B cell (primary cell): ENCODE data around the gene USP9X. TPM values are rescaled to one million over a fixed set of nuclear protein-coding genes. Genes with fewer than 3 reads are reported as not detected.
"Not testable (repeated sequence)": the region's sequence is repeated elsewhere in the genome, so short reads cannot be mapped to it uniquely, and the experiment has no call there.

Experiments used
- ATAC-seq: fragments of 200-7000 bp; cut with Tn5 transposase; one replicate; pipeline ENCODE4 v1.10.0; 2021; ENCODE audit warnings: low read depth, mild to moderate bottlenecking, moderate number of reproducible peaks, moderate library complexity
- CTCF ChIA-PET: fragments of 350-600 bp; sonication (Branson Sonifier 250); formaldehyde crosslinking; loops from one replicate; lab custom pipeline; 2021; ENCODE audit warnings: antibody characterized with exemption, inconsistent platforms; lab: Charles Lee
- POLR2A ChIA-PET: fragments of 350-600 bp; sonication (Branson Sonifier 250); formaldehyde crosslinking; loops from one replicate; lab custom pipeline; 2021; ENCODE audit warnings: antibody characterized with exemption; lab: Charles Lee
- DNase-seq: peaks from one replicate; pipeline ENCODE4 v3.0.0; 2013
- H2AFZ ChIP-seq: 2 replicates; pipeline ENCODE4 v1.6.1; 2012; ENCODE audit warnings: mild to moderate bottlenecking, low read depth, low read length; ENCODE audit not compliant: insufficient read depth, poor library complexity, severe bottlenecking
- H3K27ac ChIP-seq, 2 donors: 1 replicate in 1 of 2; 2 replicates in 1 of 2; pipeline ENCODE4 v1.5.1; 2012 to 2013; ENCODE audit warnings: low read length in 2 of 2, mild to moderate bottlenecking in 2 of 2, moderate library complexity in 1 of 2
- H3K27me3 ChIP-seq, 4 experiments: fragments of 200-600 bp in 1 of 4; sonication (generic) in 1 of 4; replicated peaks in 1 of 4; 1 replicate in 2 of 4; 2 replicates in 2 of 4; pipeline versions ENCODE4 v1.6.1 to v1.7.0; 2013 to 2016; ENCODE audit warnings: low read length in 3 of 4, mild to moderate bottlenecking in 2 of 4, mixed read lengths in 1 of 4, moderate library complexity in 1 of 4; ENCODE audit not compliant: insufficient read depth in 4 of 4, control insufficient read depth in 3 of 4; ENCODE audit errors: control extremely low read depth in 1 of 4
- H3K36me3 ChIP-seq, 2 experiments: replicated peaks in 1 of 2; 1 replicate in 1 of 2; 2 replicates in 1 of 2; pipeline versions ENCODE4 v1.6.1 to v1.7.1; 2013; ENCODE audit warnings: low read length in 1 of 2; ENCODE audit not compliant: insufficient read depth in 2 of 2, control insufficient read depth in 1 of 2; ENCODE audit errors: control extremely low read depth in 1 of 2, extremely low read depth in 1 of 2
- H3K4me1 ChIP-seq, 2 donors: fragments of 200-600 bp in 1 of 2; sonication (generic) in 1 of 2; 1 replicate in 1 of 2; 2 replicates in 1 of 2; pipeline versions ENCODE4 v1.5.1 to v1.6.1; 2013 to 2017; ENCODE audit warnings: low read length in 2 of 2; ENCODE audit not compliant: control insufficient read depth in 2 of 2, insufficient read depth in 2 of 2
- H3K4me2 ChIP-seq: replicated peaks from 2 replicates; pipeline ENCODE3; 2012; ENCODE audit warnings: mild to moderate bottlenecking, low read depth, low read length; ENCODE audit not compliant: poor library complexity, severe bottlenecking
- H3K4me3 ChIP-seq, 5 experiments: fragments of 200-600 bp in 1 of 5; sonication (generic) in 1 of 5; 1 replicate in 3 of 5; 2 replicates in 2 of 5; pipeline versions ENCODE4 v1.5.1 to v1.7.0; 2011 to 2016; ENCODE audit warnings: low read length in 4 of 5, mild to moderate bottlenecking in 4 of 5, low read depth in 2 of 5, control low read depth in 1 of 5, moderate library complexity in 1 of 5; ENCODE audit not compliant: insufficient read depth in 1 of 5; ENCODE audit errors: control extremely low read depth in 1 of 5, extremely low read depth in 1 of 5
- H3K79me2 ChIP-seq: fragments of 200-600 bp; sonication (generic); one replicate; pipeline ENCODE4 v1.6.0; 2016; ENCODE audit warnings: low read length; ENCODE audit not compliant: control insufficient read depth, insufficient read depth
- H3K9ac ChIP-seq: fragments of 200-600 bp; sonication (generic); 2 replicates; pipeline ENCODE4 v1.6.1; 2017; ENCODE audit warnings: mild to moderate bottlenecking, low read length, moderate library complexity
- H3K9me3 ChIP-seq, 3 donors: one replicate each; pipeline versions ENCODE4 v1.6.1 to v1.7.1; 2013; ENCODE audit warnings: low read length in 2 of 3; ENCODE audit not compliant: control insufficient read depth in 2 of 3, insufficient read depth in 1 of 3; ENCODE audit errors: control extremely low read depth in 1 of 3
- H4K20me1 ChIP-seq: 2 replicates; pipeline ENCODE4 v1.6.0; 2012; ENCODE audit warnings: mild to moderate bottlenecking, low read length; ENCODE audit not compliant: insufficient read depth, control insufficient read depth, poor library complexity, severe bottlenecking
- H3K27ac Mint-ChIP-seq: one replicate; pipeline ENCODE4 v1.8.0; 2021; ENCODE audit warnings: mixed read lengths
- H3K27me3 Mint-ChIP-seq: one replicate; pipeline ENCODE4 v1.8.0; 2021; ENCODE audit warnings: mixed read lengths
- H3K4me1 Mint-ChIP-seq: one replicate; pipeline ENCODE4 v1.8.0; 2021; ENCODE audit warnings: mixed read lengths
- H3K4me3 Mint-ChIP-seq: one replicate; pipeline ENCODE4 v1.8.0; 2021; ENCODE audit warnings: mixed read lengths
- H3K9me3 Mint-ChIP-seq: one replicate; pipeline ENCODE4 v1.8.0; 2022; ENCODE audit warnings: mixed read lengths; ENCODE audit not compliant: insufficient read depth
- EZH2 ChIP-seq: IDR thresholded peaks from 2 replicates; pipeline ENCODE4 v1.6.1; 2012; ENCODE audit warnings: borderline replicate concordance, low read depth, mild to moderate bottlenecking, moderate library complexity, low read length; ENCODE audit not compliant: insufficient read depth, poor library complexity, severe bottlenecking
- WGBS: methylation state at CpG from one replicate; pipeline ENCODE4 v1.1.5; 2013; ENCODE audit warnings: missing lambda C conversion rate; ENCODE audit not compliant: insufficient coverage; 5-methylcytosine and 5-hydroxymethylcytosine counted together
- intact Hi-C: fragments of 100-400 bp; cut with micrococcal nuclease; formaldehyde crosslinking; loops from one replicate; pipeline ENCODE4 v1.10.0; 2022
- polyA plus RNA-seq: library from polyadenylated mRNA; depleted of rRNA; stranded (reverse); fragments of >200 nt; gene quantifications from 2 replicates; pipeline ENCODE4 v1.2.3, GENCODE V29; 2012
- total RNA-seq, 2 donors: library from RNA; stranded (reverse); fragments of 120-200 nt in 1 of 2; gene quantifications; 1 replicate in 1 of 2; 2 replicates in 1 of 2; pipeline versions ENCODE4 v1.2.3 to v1.2.4, GENCODE V29; 2013 to 2022
- TF ChIP-seq, protein P1 (sequence below): fragments of 200-600 bp; IDR thresholded peaks from one replicate; pipeline ENCODE4 v1.8.0; 2022; ENCODE audit warnings: antibody characterized with exemption, mild to moderate bottlenecking

The USP9X gene
- total and polyA plus RNA-seq, 2 donors (not counting 1 experiment from before 2014, with no cell fraction given), result 9.6 to 87.6 TPM

DNA sequence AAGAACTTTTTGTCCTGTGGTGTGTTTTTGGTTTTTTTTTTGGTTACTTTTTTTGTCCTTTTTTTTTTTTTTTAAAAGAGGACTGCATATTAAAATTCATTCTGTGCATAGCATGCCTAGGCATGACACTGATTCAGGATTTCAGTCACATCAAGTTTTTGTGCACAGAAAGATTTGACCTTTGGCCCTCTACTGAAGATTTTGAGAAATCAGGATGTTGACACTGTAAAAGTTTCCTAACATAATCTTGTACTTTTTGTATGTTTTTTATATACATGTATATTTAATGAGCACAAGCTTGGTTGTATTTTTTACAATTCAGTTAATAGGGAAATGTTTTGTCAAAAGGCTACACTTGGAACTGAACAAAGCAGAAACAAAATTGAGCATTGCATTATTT lies 148.7 kb downstream of the USP9X start:
- TF ChIP-seq, protein P1, sequence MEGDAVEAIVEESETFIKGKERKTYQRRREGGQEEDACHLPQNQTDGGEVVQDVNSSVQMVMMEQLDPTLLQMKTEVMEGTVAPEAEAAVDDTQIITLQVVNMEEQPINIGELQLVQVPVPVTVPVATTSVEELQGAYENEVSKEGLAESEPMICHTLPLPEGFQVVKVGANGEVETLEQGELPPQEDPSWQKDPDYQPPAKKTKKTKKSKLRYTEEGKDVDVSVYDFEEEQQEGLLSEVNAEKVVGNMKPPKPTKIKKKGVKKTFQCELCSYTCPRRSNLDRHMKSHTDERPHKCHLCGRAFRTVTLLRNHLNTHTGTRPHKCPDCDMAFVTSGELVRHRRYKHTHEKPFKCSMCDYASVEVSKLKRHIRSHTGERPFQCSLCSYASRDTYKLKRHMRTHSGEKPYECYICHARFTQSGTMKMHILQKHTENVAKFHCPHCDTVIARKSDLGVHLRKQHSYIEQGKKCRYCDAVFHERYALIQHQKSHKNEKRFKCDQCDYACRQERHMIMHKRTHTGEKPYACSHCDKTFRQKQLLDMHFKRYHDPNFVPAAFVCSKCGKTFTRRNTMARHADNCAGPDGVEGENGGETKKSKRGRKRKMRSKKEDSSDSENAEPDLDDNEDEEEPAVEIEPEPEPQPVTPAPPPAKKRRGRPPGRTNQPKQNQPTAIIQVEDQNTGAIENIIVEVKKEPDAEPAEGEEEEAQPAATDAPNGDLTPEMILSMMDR, result no peak
- no peak for TF ChIP-seq EZH2
- Mint-ChIP-seq H3K9me3 (no peaks in the 10 kb centered on the region), H3K27me3 (no peaks in the 10 kb centered on the region), H3K27ac (no peak overlapping the region), H3K4me1 (peaks cover 31% of the 10 kb centered on the region), H3K4me3 (no peak overlapping the region)
- Histone ChIP-seq H3K27me3 (no peaks in the 10 kb centered on the region), H3K36me3 (peaks cover 9 to 13% of the 10 kb centered on the region in 2 experiments), H3K4me3 (no peak overlapping the region), H3K27ac (no peak overlapping the region), H3K9me3 (no peaks in the 10 kb centered on the region), H3K9ac (no peak overlapping the region), H3K4me2 (no peak overlapping the region), H3K79me2 (no peaks in the 10 kb centered on the region), H4K20me1 (no peaks in the 10 kb centered on the region), H3K4me1 (peaks cover 22 to 38% of the 10 kb centered on the region in 2 donors), H2AFZ (no peak overlapping the region)
- no peak for ATAC-seq
- no peak for DNase-seq
- POLR2A ChIA-PET, result no interaction called here
- CTCF ChIA-PET, result no interaction called here
- intact Hi-C loops, result no loop called here

DNA sequence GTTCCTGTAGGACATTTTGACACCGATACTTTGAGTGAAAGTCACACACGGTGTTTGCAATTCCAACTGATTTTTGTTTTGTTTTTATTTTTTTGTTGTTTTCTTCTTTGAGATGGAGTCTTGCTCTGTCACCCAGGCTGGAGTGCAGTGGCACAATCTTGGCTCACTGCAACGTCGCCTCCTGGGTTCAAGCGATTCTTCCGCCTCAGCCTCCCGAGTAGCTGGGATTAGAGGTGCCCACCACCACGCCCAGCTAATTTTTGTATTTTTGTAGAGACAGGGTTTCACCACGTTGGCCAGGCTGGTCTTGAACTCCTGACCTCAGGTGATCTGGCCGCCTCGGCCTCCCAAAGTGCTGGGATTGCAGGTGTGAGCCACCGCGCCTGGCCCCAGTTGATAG lies 149.2 kb downstream of the USP9X start:
- ATAC-seq, H3K4me3 Mint-ChIP-seq, H3K27me3 ChIP-seq, H3K4me3 ChIP-seq, H3K27me3 Mint-ChIP-seq, H3K9me3 Mint-ChIP-seq, intact Hi-C loops, H3K9me3 ChIP-seq, H3K79me2 ChIP-seq, DNase-seq, H2AFZ ChIP-seq, POLR2A ChIA-PET, H4K20me1 ChIP-seq, H3K27ac ChIP-seq, CTCF ChIA-PET, H3K9ac ChIP-seq, H3K4me2 ChIP-seq, H3K27ac Mint-ChIP-seq: not testable (repeated sequence)
- WGBS, result 93% methylated on average over 3 of the region's 13 CpGs
- peaks cover 31% of the 10 kb centered on the region for H3K4me1 Mint-ChIP-seq
- Histone ChIP-seq H3K4me1 (peaks cover 23 to 38% of the 10 kb centered on the region in 2 donors), H3K36me3 (peaks cover 9 to 10% of the 10 kb centered on the region in 2 experiments)
